LHCN-M2 (cell line): ENCODE data around the gene UVRAG. TPM values are rescaled to one million over a fixed set of nuclear protein-coding genes. Genes with fewer than 3 reads are reported as not detected.
"Not testable (repeated sequence)": the region's sequence is repeated elsewhere in the genome, so short reads cannot be mapped to it uniquely, and the experiment has no call there.

Source experiments
- DNase-seq: peaks from one replicate; pipeline ENCODE4 v3.0.0-alpha.2; 2012; ENCODE audit warnings: low read depth
- total RNA-seq: library from RNA; depleted of rRNA; stranded (reverse); fragments of >200 nt; gene quantifications from 2 replicates; pipeline ENCODE4 v1.2.3, GENCODE V29; 2014

Gene UVRAG
- total RNA-seq, 1 experiment from 2014 or later = 12.2 TPM

- DNase-seq = no peak
These were observed 59.8 kb downstream of the UVRAG start for GRCh38 chr11:75874684-75875341.

- DNase-seq = not testable (repeated sequence)
These were observed 62.3 kb downstream of the UVRAG start for GRCh38 chr11:75877327-75877726.

- DNase-seq = not testable (repeated sequence)
These were observed 62.9 kb downstream of the UVRAG start for GRCh38 chr11:75877931-75878330.

GRCh38 chr11:75878933-75879332, 63.9 kb downstream of the UVRAG start:
- no peak for DNase-seq

GRCh38 chr11:75879737-75880136, 64.7 kb downstream of the UVRAG start:
- DNase-seq = no peak

GRCh38 chr11:75880343-75880742, 65.3 kb downstream of the UVRAG start:
- not testable (repeated sequence) for DNase-seq

GRCh38 chr11:75884321-75884720, 69.3 kb downstream of the UVRAG start:
- no peak for DNase-seq

- DNase-seq = no peak
These were observed 73.4 kb downstream of the UVRAG start for GRCh38 chr11:75888416-75888815.

GRCh38 chr11:75891947-75892739, 77.1 kb downstream of the UVRAG start:
- DNase-seq = no peak

- no peak for DNase-seq
These were observed 78.2 kb downstream of the UVRAG start for GRCh38 chr11:75893251-75893650.

GRCh38 chr11:75894036-75894585, 79.1 kb downstream of the UVRAG start:
- DNase-seq = no peak

- peak; percentile 49 for DNase-seq
These were observed 81.9 kb downstream of the UVRAG start for GRCh38 chr11:75896843-75897419.

GRCh38 chr11:75898871-75899270, 83.9 kb downstream of the UVRAG start:
- no peak for DNase-seq

- peak; percentile 6 for DNase-seq
These were observed 84.8 kb downstream of the UVRAG start for GRCh38 chr11:75899806-75900205.

- DNase-seq = no peak
These were observed 85.8 kb downstream of the UVRAG start for GRCh38 chr11:75900848-75901247.

GRCh38 chr11:75902631-75903030, 87.6 kb downstream of the UVRAG start:
- DNase-seq = no peak

GRCh38 chr11:75903276-75903675, 88.3 kb downstream of the UVRAG start:
- no peak for DNase-seq

GRCh38 chr11:75905434-75905833, 90.4 kb downstream of the UVRAG start:
- no peak for DNase-seq

GRCh38 chr11:75907906-75908527, 93.0 kb downstream of the UVRAG start:
- DNase-seq = no peak

GRCh38 chr11:75910426-75911145, 95.6 kb downstream of the UVRAG start:
- no peak for DNase-seq

- no peak for DNase-seq
These were observed 96.4 kb downstream of the UVRAG start for GRCh38 chr11:75911459-75911858.
